Endothelial cell of umbilical vein (primary cell): ENCODE data around the gene TMEM87B. TPM values are rescaled to one million over a fixed set of nuclear protein-coding genes. Genes with fewer than 3 reads are reported as not detected.

Experiments used
- BruUV-seq: library from RNA; stranded (reverse); fragments of 400-500 nt; replicated peaks from 2 replicates; lab custom pipeline; 2021; lab: Mats Ljungman, UMichigan
- CTCF ChIA-PET: fragments of 300-600, 350-600 bp; sonication (Branson Sonifier 250); formaldehyde crosslinking; loops from one replicate; lab custom pipeline; 2021; ENCODE audit warnings: antibody characterized with exemption, inconsistent platforms; lab: Charles Lee
- POLR2A ChIA-PET: fragments of 300-600, 350-600 bp; sonication (Branson Sonifier 250); formaldehyde crosslinking; loops from one replicate; lab custom pipeline; 2021; ENCODE audit warnings: antibody characterized with exemption, inconsistent platforms; lab: Charles Lee
- DNase-seq: peaks from one replicate; pipeline ENCODE4 v3.0.0-alpha.2; 2011; ENCODE audit warnings: low read depth, low spot score
- FAIRE-seq: peaks from 2 replicates; lab custom pipeline; 2011; peaks lifted over from hg19 to GRCh38; lab: Jason Lieb, UNC
- H2AFZ ChIP-seq: 2 replicates; pipeline ENCODE4 v1.6.0; 2012; ENCODE audit warnings: low read depth, low read length, control low read depth, inconsistent platforms
- H3K27ac ChIP-seq: 2 replicates; pipeline ENCODE4 v1.5.1; 2011; ENCODE audit warnings: low read depth, mild to moderate bottlenecking, control low read depth, low read length, moderate library complexity; ENCODE audit not compliant: insufficient read depth
- H3K27me3 ChIP-seq, 2 experiments: 2 replicates each; pipeline versions ENCODE4 v1.6.0 to v1.6.1; 2011; ENCODE audit warnings: low read length in 2 of 2, mixed read lengths in 1 of 2; ENCODE audit not compliant: control insufficient read depth in 2 of 2, insufficient read depth in 2 of 2
- H3K36me3 ChIP-seq, 2 experiments: 2 replicates in 1 of 2; 3 replicates in 1 of 2; pipeline ENCODE4 v1.5.1; 2011; ENCODE audit warnings: low read length in 2 of 2, mild to moderate bottlenecking in 1 of 2, moderate library complexity in 1 of 2; ENCODE audit not compliant: control insufficient read depth in 2 of 2, insufficient read depth in 2 of 2; ENCODE audit errors: extremely low read depth in 1 of 2
- H3K4me1 ChIP-seq: 3 replicates; pipeline ENCODE4 v1.5.1; 2011; ENCODE audit warnings: mild to moderate bottlenecking, low read length; ENCODE audit not compliant: control insufficient read depth, insufficient read depth; ENCODE audit errors: extremely low read depth
- H3K4me2 ChIP-seq: 2 replicates; pipeline ENCODE4 v1.6.1; 2011; ENCODE audit warnings: low read length, control low read depth, mixed read lengths; ENCODE audit not compliant: insufficient read depth
- H3K4me3 ChIP-seq, 3 experiments: fragments of 200-600 bp in 1 of 3; sonication (generic), shearing (Covaris generic) in 1 of 3; replicated peaks in 1 of 3; 2 replicates each; pipeline ENCODE4 v1.5.1; 2011 to 2016; ENCODE audit warnings: control low read depth in 3 of 3, low read length in 3 of 3, mild to moderate bottlenecking in 2 of 3, inconsistent platforms in 1 of 3, low read depth in 1 of 3, moderate library complexity in 1 of 3; ENCODE audit not compliant: insufficient read depth in 1 of 3
- H3K79me2 ChIP-seq: 2 replicates; pipeline ENCODE4 v1.6.0; 2012; ENCODE audit warnings: low read length, inconsistent platforms; ENCODE audit not compliant: control insufficient read depth, insufficient read depth
- H3K9ac ChIP-seq: replicated peaks from 2 replicates; pipeline ENCODE3; 2011; ENCODE audit warnings: low read length, control low read depth; ENCODE audit not compliant: insufficient read depth; ENCODE audit errors: extremely low read depth
- H3K9me1 ChIP-seq: replicated peaks from 3 replicates; pipeline ENCODE4 v1.6.0; 2011; ENCODE audit warnings: mild to moderate bottlenecking, low read length; ENCODE audit not compliant: control insufficient read depth, insufficient read depth; ENCODE audit errors: extremely low read depth
- H3K9me3 ChIP-seq: replicated peaks from 2 replicates; pipeline ENCODE4 v1.5.1; 2012; ENCODE audit warnings: low read length, inconsistent platforms; ENCODE audit not compliant: control insufficient read depth, insufficient read depth
- H4K20me1 ChIP-seq: replicated peaks from 2 replicates; pipeline ENCODE3; 2011; ENCODE audit warnings: mild to moderate bottlenecking, low read length; ENCODE audit not compliant: control insufficient read depth, insufficient read depth; ENCODE audit errors: extremely low read depth
- EZH2 ChIP-seq: IDR thresholded peaks from 2 replicates; pipeline ENCODE4 v1.6.1; 2012; ENCODE audit warnings: borderline replicate concordance, low read depth, mild to moderate bottlenecking, moderate library complexity, low read length, inconsistent platforms; ENCODE audit not compliant: severe bottlenecking
- FOS ChIP-seq: IDR thresholded peaks from 2 replicates; pipeline ENCODE4 v1.6.1; 2011; ENCODE audit warnings: mild to moderate bottlenecking, low read length, moderate library complexity, borderline replicate concordance; ENCODE audit not compliant: insufficient read depth
- GATA2 ChIP-seq: IDR thresholded peaks from 2 replicates; pipeline ENCODE4 v1.7.0; 2011; ENCODE audit warnings: low read depth, mild to moderate bottlenecking, moderate library complexity, mixed read lengths, low read length; ENCODE audit not compliant: insufficient read length, insufficient read depth
- JUN ChIP-seq: IDR thresholded peaks from 2 replicates; pipeline ENCODE4 v1.6.1; 2011; ENCODE audit warnings: borderline replicate concordance, low read depth; ENCODE audit not compliant: insufficient read length, insufficient read depth
- MYC ChIP-seq: IDR thresholded peaks from one replicate; pipeline ENCODE4 v1.6.1; 2011; ENCODE audit warnings: mild to moderate bottlenecking, low read depth, low read length
- POLR2A ChIP-seq: IDR thresholded peaks from 2 replicates; pipeline ENCODE4 v1.6.1; 2012; ENCODE audit warnings: low read depth, mild to moderate bottlenecking, control low read depth, low read length
- POLR2AphosphoS5 ChIP-seq: IDR thresholded peaks from 2 replicates; pipeline ENCODE4 v1.6.1; 2012; ENCODE audit warnings: low read depth, mild to moderate bottlenecking, control low read depth, low read length, moderate library complexity; ENCODE audit not compliant: insufficient read depth
- dilution Hi-C: fragments of 300-500 bp; cut with MboI; formaldehyde crosslinking; loops from one replicate; pipeline ENCODE4 v1.15.0; 2019; ENCODE audit warnings: low sequenced_read_pairs; ENCODE audit not compliant: extremely low pct_ligation_motif_present
- intact Hi-C: fragments of 100-400 bp; cut with micrococcal nuclease; formaldehyde crosslinking; loops from one replicate; pipeline ENCODE4 v1.10.0; 2022
- polyA plus RNA-seq, 4 experiments: library from polyadenylated mRNA; depleted of rRNA in 3 of 4; stranded (reverse) in 3 of 4; unstranded in 1 of 4; fragments of >200 nt; gene quantifications; 2 replicates each; pipeline versions ENCODE4 v1.2.1 to v1.2.3, GENCODE V29; 2011 to 2012; ENCODE audit warnings: missing spikeins in 1 of 4
- total RNA-seq: library from RNA; stranded (reverse); gene quantifications from 2 replicates; pipeline ENCODE4 v1.2.3, GENCODE V29; 2021
- TF ChIP-seq, protein P1 (sequence below): IDR thresholded peaks from 2 replicates; pipeline ENCODE4 v1.6.1; 2011; ENCODE audit not compliant: insufficient read depth, insufficient read length
- TF ChIP-seq, protein P2 (sequence below), 2 donors: IDR thresholded peaks; 1 replicate in 1 of 2; 2 replicates in 1 of 2; pipeline ENCODE4 v1.5.1; 2011; ENCODE audit warnings: low read length in 2 of 2, mild to moderate bottlenecking in 2 of 2, moderate library complexity in 2 of 2, control low read depth in 1 of 2, inconsistent platforms in 1 of 2, low read depth in 1 of 2; ENCODE audit not compliant: insufficient read depth in 1 of 2; ENCODE audit errors: extremely low read depth in 1 of 2

Gene TMEM87B
- total and polyA plus RNA-seq, 2 donors (not counting 3 experiments of a cell fraction or from before 2014, with no cell fraction given) = 17.6 to 21.5 TPM

DNA sequence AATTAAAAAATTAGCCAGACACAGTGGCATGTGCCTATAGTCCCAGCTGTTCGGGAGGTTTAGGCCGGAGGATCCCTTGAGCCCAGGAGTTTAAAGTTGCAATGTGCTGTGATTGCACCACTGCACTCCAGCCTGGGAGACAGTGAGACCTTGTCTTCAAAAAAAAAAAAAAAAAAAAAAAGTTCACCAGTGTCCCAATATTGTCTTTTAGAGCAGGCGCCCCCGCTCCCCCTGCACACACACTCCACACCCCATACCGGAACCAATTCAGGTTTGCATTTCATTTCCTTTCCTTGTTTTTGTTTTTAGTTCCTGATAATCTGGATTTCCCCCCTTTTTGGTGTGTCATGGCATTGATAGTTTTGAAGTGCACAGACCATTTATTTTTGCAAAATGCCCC lies 10.4 kb downstream of the TMEM87B start:
- Histone ChIP-seq H3K79me2 (peaks cover 13% of the 10 kb centered on the region), H3K9ac (no peak overlapping the region), H3K36me3 (peaks cover 11 to 14% of the 10 kb centered on the region in 2 experiments), H3K27ac (peak overlapping the region; percentile 2), H3K27me3 (no peaks in the 10 kb centered on the region), H3K4me2 (peak overlapping the region; percentile 51), H2AFZ (no peak overlapping the region), H3K4me1 (peaks cover 40% of the 10 kb centered on the region), H3K4me3 (no peak overlapping the region), H3K9me1 (no peaks in the 10 kb centered on the region), H3K9me3 (no peaks in the 10 kb centered on the region), H4K20me1 (no peaks in the 10 kb centered on the region)
- DNase-seq (no peak), FAIRE-seq (no peak)
- CTCF ChIA-PET = no interaction called here
- intact Hi-C loops (no loop called here), dilution Hi-C loops (no loop called here)
- no TSS peak for BruUV-seq
- POLR2A ChIA-PET = interaction anchor here (0.7 kb wide), 1 partner anchor 21 kb away, joined by 3 read pairs; no protein-coding TSS in a partner anchor
- TF ChIP-seq FOS (no peak), POLR2A (no peak), GATA2 (no peak), POLR2AphosphoS5 (no peak), MYC (no peak), EZH2 (no peak), JUN (no peak)
- TF ChIP-seq, protein P1, sequence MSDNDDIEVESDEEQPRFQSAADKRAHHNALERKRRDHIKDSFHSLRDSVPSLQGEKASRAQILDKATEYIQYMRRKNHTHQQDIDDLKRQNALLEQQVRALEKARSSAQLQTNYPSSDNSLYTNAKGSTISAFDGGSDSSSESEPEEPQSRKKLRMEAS = no peak
- TF ChIP-seq, protein P2, sequence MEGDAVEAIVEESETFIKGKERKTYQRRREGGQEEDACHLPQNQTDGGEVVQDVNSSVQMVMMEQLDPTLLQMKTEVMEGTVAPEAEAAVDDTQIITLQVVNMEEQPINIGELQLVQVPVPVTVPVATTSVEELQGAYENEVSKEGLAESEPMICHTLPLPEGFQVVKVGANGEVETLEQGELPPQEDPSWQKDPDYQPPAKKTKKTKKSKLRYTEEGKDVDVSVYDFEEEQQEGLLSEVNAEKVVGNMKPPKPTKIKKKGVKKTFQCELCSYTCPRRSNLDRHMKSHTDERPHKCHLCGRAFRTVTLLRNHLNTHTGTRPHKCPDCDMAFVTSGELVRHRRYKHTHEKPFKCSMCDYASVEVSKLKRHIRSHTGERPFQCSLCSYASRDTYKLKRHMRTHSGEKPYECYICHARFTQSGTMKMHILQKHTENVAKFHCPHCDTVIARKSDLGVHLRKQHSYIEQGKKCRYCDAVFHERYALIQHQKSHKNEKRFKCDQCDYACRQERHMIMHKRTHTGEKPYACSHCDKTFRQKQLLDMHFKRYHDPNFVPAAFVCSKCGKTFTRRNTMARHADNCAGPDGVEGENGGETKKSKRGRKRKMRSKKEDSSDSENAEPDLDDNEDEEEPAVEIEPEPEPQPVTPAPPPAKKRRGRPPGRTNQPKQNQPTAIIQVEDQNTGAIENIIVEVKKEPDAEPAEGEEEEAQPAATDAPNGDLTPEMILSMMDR (IDR thresholded peaks at IDR 0.05; ENCODE audit: extremely low read depth in 1 of 2, insufficient read depth in 1 of 2, low read depth in 1 of 2, low read length in 2 of 2) = no peak
